ENCODE measurements around the gene SULT4A1. TPM values are rescaled to one million over a fixed set of nuclear protein-coding genes. Genes with fewer than 3 reads are reported as not detected.

Gene SULT4A1
- total and polyA plus RNA-seq, 12 donors, result 0.19 to 1.2 (median 0.29) TPM; not detected in 2

GRCh38 chr22:43892183-43892894, 30.0 kb upstream of the SULT4A1 start:
- ATAC-seq (no peak), DNase-seq (no peak)
- Histone ChIP-seq H3K4me1 (peaks cover 0 to 11% (median 10%) of the 10 kb centered on the region in 9 donors), H3K27ac (no peak overlapping the region), H3K9me3 (no peaks in the 10 kb centered on the region), H3K4me3 (no peak overlapping the region), H3K27me3 (peaks cover 30 to 73% (median 61%) of the 10 kb centered on the region in 7 donors), H3K36me3 (no peaks in the 10 kb centered on the region)
- WGBS, 2 donors, result 44 to 46% methylated on average over 15 of the region's 15 CpGs
- no peak for TF ChIP-seq CTCF (IDR thresholded peaks at IDR 0.05)
- intact Hi-C loops (cut with DNase I), result no loop called here

DNA sequence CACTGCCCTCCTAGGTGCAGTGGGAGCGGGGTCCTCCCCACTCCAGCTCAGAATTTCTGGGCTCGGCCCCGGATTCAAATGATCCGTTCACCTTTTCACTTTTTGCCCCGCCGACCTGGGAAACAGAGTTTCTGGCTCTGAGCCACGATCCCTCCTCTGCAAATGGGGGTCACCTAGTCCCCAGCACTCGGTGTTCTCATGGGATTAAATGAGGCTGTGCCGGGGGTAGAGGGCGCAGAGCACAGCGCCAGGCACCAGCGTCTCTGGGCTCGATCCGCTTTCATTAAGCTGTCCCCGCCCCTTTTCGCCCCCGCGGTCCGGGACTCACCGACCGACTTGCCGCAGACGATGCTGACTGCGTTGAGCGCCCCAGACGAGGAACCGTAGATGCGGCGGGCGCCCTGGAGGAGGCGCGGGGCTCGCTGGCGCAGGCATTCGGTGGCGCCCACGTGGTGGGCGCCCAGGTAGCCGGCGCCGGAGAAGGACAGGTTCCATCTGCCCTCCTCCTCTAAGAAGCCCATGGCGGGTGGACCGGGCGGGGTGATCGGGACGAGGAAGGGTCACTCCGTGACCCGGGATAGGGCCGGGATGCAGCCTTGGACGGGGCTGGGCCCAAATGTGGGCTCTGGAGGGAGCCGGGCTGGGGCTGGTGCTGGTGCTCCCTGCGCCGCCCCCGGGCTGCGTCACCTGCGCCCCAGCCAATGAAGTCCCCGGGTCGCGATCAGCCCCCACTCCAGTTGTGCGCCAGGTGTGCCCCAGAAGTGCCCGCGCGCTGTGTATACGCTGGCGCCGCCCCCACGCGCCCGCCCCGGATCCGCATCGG, 29.3 kb upstream of the SULT4A1 start, which contains the start of gene PNPLA5:
PNPLA5 (minus strand) TSS at position 654 of the 823 bp plus-strand sequence; CDS start at position 521, 133 bp downstream.
- H3K9me3 ChIP-seq, result no peaks in the 10 kb centered on the region
- 1 to 2% methylated on average over 71 to 72 of the region's 72 CpGs for WGBS, 2 donors
- H3K27ac ChIP-seq, result no peak within 1 kb of the TSS
- DNase-seq, result no peak
- peak within 1 kb of the TSS in 1 of 10 donors; percentile 2 for H3K4me3 ChIP-seq
- no peaks in the 10 kb centered on the region for H3K36me3 ChIP-seq
- TF ChIP-seq CTCF (IDR thresholded peaks at IDR 0.05), result no peak
- peaks cover 30 to 81% (median 63%) of the 10 kb centered on the region in 7 donors for H3K27me3 ChIP-seq
- peaks cover 0 to 11% (median 10%) of the 10 kb centered on the region in 9 donors for H3K4me1 ChIP-seq
- ATAC-seq, result no peak
- intact Hi-C loops (cut with DNase I), result no loop called here

GRCh38 chr22:43890901-43891331, 28.6 kb upstream of the SULT4A1 start:
- Histone ChIP-seq H3K9me3 (no peaks in the 10 kb centered on the region), H3K27ac (no peak overlapping the region), H3K4me3 (no peak overlapping the region), H3K27me3 (peaks cover 34 to 82% (median 64%) of the 10 kb centered on the region in 7 donors), H3K36me3 (no peaks in the 10 kb centered on the region), H3K4me1 (peaks cover 0 to 11% (median 10%) of the 10 kb centered on the region in 9 donors)
- ATAC-seq (no peak), DNase-seq (no peak)
- no peak for TF ChIP-seq CTCF (IDR thresholded peaks at IDR 0.05)
- intact Hi-C loops (cut with DNase I), result no loop called here
- 15 to 19% methylated on average over 24 of the region's 24 CpGs for WGBS, 2 donors

- Histone ChIP-seq H3K27ac (no peak overlapping the region), H3K4me3 (no peak overlapping the region), H3K27me3 (peaks cover 36 to 91% (median 70%) of the 10 kb centered on the region in 7 donors), H3K36me3 (no peaks in the 10 kb centered on the region), H3K9me3 (no peaks in the 10 kb centered on the region), H3K4me1 (peaks cover 0 to 11% (median 10%) of the 10 kb centered on the region in 9 donors)
- no peak for DNase-seq
- no peak for TF ChIP-seq CTCF (IDR thresholded peaks at IDR 0.05)
- intact Hi-C loops (cut with DNase I), result loop anchor here in 3 of 10 donors (5.0 to 10.0 kb wide), 3 partner anchors 58 to 505 kb away; no protein-coding TSS in a partner anchor
- ATAC-seq, result no peak
- WGBS, 2 donors, result 46 to 49% methylated on average over 4 of the region's 4 CpGs
Measured at GRCh38 chr22:43889860-43890253, 27.5 kb upstream of the SULT4A1 start.

All from heart right ventricle (tissue), 16 donors.